Measurements from ENCODE around the gene FAM118A. TPM values are rescaled to one million over a fixed set of nuclear protein-coding genes. Genes with fewer than 3 reads are reported as not detected.

FAM118A gene
- total and polyA plus RNA-seq, 2 of the 8 experiments (the other 6 are each of a cell fraction or from before 2014, with no cell fraction given) = 8.5 to 18.6 TPM

DNA sequence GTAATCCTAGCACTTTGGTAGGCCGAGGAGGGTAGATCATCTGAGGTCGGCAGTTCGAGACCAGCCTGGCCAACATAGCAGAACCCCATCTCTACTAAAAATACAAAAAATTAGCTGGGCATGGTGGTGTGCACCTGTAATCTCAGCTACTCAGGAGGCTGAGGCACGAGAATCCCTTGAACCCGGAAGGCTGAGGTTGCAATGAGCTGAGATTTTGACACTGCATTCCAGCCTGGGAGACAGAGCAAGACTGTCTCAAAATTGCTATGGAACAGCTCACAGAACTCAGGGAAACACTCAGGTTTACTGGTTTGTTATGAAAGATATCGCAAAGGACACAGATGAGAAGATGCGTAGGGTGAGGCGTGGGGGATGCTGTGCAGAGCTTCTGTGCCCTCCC, 2.7 kb downstream of the FAM118A start:
- peaks cover 8% of the 10 kb centered on the region for H3K79me1 ChIP-seq (ENCODE audit: low read depth, low read length)
- H2BK5ac ChIP-seq (ENCODE audit: low read depth, low read length) = no peak overlapping the region
- peaks cover 3% of the 10 kb centered on the region; the same call in 1 of the 2 replicates for H3K23me2 ChIP-seq (ENCODE audit: low read depth, low read length)
- H4K5ac ChIP-seq (ENCODE audit: insufficient read length, low read depth, low read length) = no peak overlapping the region
- no peak overlapping the region for H3K4ac ChIP-seq (replicated peaks; ENCODE audit: insufficient read length, low read depth, low read length)
- no peak overlapping the region for H4K8ac ChIP-seq (ENCODE audit: extremely low read depth, insufficient read depth, low read length)
- H2BK120ac ChIP-seq (replicated peaks; ENCODE audit: low read depth, low read length) = no peak overlapping the region
- no peak overlapping the region for H2AFZ ChIP-seq (ENCODE audit: low read length)
- no peaks in the 10 kb centered on the region for H3K36me3 ChIP-seq (ENCODE audit: control insufficient read depth in 2 of 4, insufficient read depth in 4 of 4, low read length in 3 of 4)
- H4K91ac ChIP-seq (replicated peaks; ENCODE audit: insufficient read length, low read length) = no peak overlapping the region
- no peak overlapping the region for H3K23ac ChIP-seq (ENCODE audit: insufficient read length)
- H4K20me1 ChIP-seq (replicated peaks in 1 of 2; ENCODE audit: control insufficient read depth in 1 of 2, insufficient read depth in 2 of 2, low read length in 2 of 2) = peaks cover 0 to 12% of the 10 kb centered on the region in 2 experiments
- no peak overlapping the region for H3K27ac ChIP-seq (ENCODE audit: low read depth, low read length)
- DNase-seq (ENCODE audit: low read depth in 1 of 2, low spot score in 2 of 2) (no peak), FAIRE-seq (no peak)
- H3K27me3 ChIP-seq (replicated peaks in 1 of 4; ENCODE audit: control insufficient read depth in 3 of 4, extremely low read depth in 1 of 4, insufficient read depth in 3 of 4, low read length in 3 of 4) = peaks cover 0 to 4% (median 0%) of the 10 kb centered on the region in 4 experiments; a peak in 2 of 7 replicates
- WGBS, 2 experiments (ENCODE audit: extremely low coverage in 1 of 2, insufficient coverage in 1 of 2, insufficient read length in 1 of 2, insufficient replicate concordance in 2 of 2, low coverage in 1 of 2, low lambda C conversion rate in 2 of 2, missing lambda C conversion rate in 1 of 2) = 88% methylated on average over 8 of the region's 8 CpGs; no CpG with 5 or more reads in 1 of the 2 experiments
- no peak overlapping the region for H2AK5ac ChIP-seq (ENCODE audit: low read depth, low read length)
- no peaks in the 10 kb centered on the region for H3K9me3 ChIP-seq (ENCODE audit: insufficient read depth in 2 of 2, low read depth in 1 of 2, low read length in 1 of 2)
- no peak overlapping the region for H3K14ac ChIP-seq (ENCODE audit: insufficient read length)
- no peak overlapping the region for H3K56ac ChIP-seq (replicated peaks; ENCODE audit: insufficient read length, low read depth, low read length)
- no peak overlapping the region for H3K9ac ChIP-seq (replicated peaks in 1 of 4; ENCODE audit: extremely low read depth in 1 of 4, low read depth in 3 of 4, low read length in 3 of 4)
- TF ChIP-seq, protein P1, sequence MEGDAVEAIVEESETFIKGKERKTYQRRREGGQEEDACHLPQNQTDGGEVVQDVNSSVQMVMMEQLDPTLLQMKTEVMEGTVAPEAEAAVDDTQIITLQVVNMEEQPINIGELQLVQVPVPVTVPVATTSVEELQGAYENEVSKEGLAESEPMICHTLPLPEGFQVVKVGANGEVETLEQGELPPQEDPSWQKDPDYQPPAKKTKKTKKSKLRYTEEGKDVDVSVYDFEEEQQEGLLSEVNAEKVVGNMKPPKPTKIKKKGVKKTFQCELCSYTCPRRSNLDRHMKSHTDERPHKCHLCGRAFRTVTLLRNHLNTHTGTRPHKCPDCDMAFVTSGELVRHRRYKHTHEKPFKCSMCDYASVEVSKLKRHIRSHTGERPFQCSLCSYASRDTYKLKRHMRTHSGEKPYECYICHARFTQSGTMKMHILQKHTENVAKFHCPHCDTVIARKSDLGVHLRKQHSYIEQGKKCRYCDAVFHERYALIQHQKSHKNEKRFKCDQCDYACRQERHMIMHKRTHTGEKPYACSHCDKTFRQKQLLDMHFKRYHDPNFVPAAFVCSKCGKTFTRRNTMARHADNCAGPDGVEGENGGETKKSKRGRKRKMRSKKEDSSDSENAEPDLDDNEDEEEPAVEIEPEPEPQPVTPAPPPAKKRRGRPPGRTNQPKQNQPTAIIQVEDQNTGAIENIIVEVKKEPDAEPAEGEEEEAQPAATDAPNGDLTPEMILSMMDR (IDR thresholded peaks at IDR 0.05; ENCODE audit: control extremely low read depth in 1 of 3, insufficient read depth in 1 of 3, low read depth in 1 of 3, low read length in 3 of 3) = no peak
- H3K18ac ChIP-seq (ENCODE audit: extremely low read depth, low read length) = no peak overlapping the region
- peaks cover 0 to 10% (median 7%) of the 10 kb centered on the region in 4 experiments; a peak in 5 of 7 replicates for H3K4me1 ChIP-seq (replicated peaks in 1 of 4; ENCODE audit: control insufficient read depth in 3 of 4, insufficient read depth in 4 of 4, low read length in 3 of 4)
- ChIA-PET POLR2A (ENCODE audit: partially characterized antibody) (interaction anchor here (1.2 kb wide), 1 partner anchor 10 kb away, joined by 3 read pairs; no protein-coding TSS in a partner anchor), CTCF (ENCODE audit: partially characterized antibody) (interaction anchor here (0.6 to 2.6 kb wide), 3 partner anchors 22 to 131 kb away, joined by 3 to 9 read pairs (median 5); no protein-coding TSS in a partner anchor)
- H3K4me2 ChIP-seq (ENCODE audit: insufficient read depth in 1 of 2, low read depth in 2 of 2, low read length in 2 of 2) = no peak overlapping the region
- no peak overlapping the region for H2BK12ac ChIP-seq (ENCODE audit: low read depth, low read length)
- H3K4me3 ChIP-seq (ENCODE audit: extremely low read depth in 1 of 4, insufficient read depth in 2 of 4, low read depth in 3 of 4, low read length in 4 of 4) = no peak overlapping the region
- H2BK20ac ChIP-seq (ENCODE audit: low read length) = no peak overlapping the region
- H2BK15ac ChIP-seq (ENCODE audit: low read length) = no peak overlapping the region
- H3K79me2 ChIP-seq (ENCODE audit: control insufficient read depth in 1 of 2, insufficient read depth in 2 of 2, low read length in 2 of 2) = peaks cover 0 to 39% of the 10 kb centered on the region in 2 experiments; a peak in 2 of 4 replicates
